Fibroblast of lung (primary cell): ENCODE measurements around the gene SDK1.

Experiments used
- CTCF ChIP-seq, 2 donors: IDR thresholded peaks in 1 of 2; conservative IDR thresholded peaks in 1 of 2; 1 replicate in 1 of 2; 2 replicates in 1 of 2; pipeline ENCODE4 v1.5.1; 2011 to 2012; ENCODE audit warnings: low read length in 2 of 2, control low read depth in 1 of 2, inconsistent platforms in 1 of 2, low read depth in 1 of 2, mild to moderate bottlenecking in 1 of 2
- EZH2 ChIP-seq: IDR thresholded peaks from 2 replicates; pipeline ENCODE4 v1.5.1; 2012; ENCODE audit warnings: low read length, control low read depth, mild to moderate bottlenecking; ENCODE audit errors: missing control alignments

GRCh38 chr7:4270941-4271715 lies 970.1 kb downstream of the SDK1 start:
- TF ChIP-seq CTCF (conservative IDR thresholded peaks at IDR 0.05 in 1 of 2, IDR thresholded peaks at IDR 0.05 in 1 of 2; ENCODE audit: low read depth in 1 of 2, low read length in 2 of 2) (no peak), EZH2 (no peak)
